ENCODE measurements around the gene MICAL2.
A peak's percentile ranks its signal among the peaks of the same experiment; 100 is the strongest.

Gene MICAL2

GRCh38 chr11:12278766-12279671, 168.6 kb downstream of the MICAL2 start:
- DNase-seq, result no peak

- no peak for DNase-seq
Observed at GRCh38 chr11:12279672-12280108, 169.3 kb downstream of the MICAL2 start.

GRCh38 chr11:12280199-12280837, 169.9 kb downstream of the MICAL2 start:
- DNase-seq, result no peak

GRCh38 chr11:12280838-12281565, 170.6 kb downstream of the MICAL2 start:
- no peak for DNase-seq

- peak; percentile 69 for DNase-seq
Observed at GRCh38 chr11:12281571-12282478, 171.4 kb downstream of the MICAL2 start.

GRCh38 chr11:12282676-12283075, 172.3 kb downstream of the MICAL2 start:
- no peak for DNase-seq

GRCh38 chr11:12284316-12285050, 174.1 kb downstream of the MICAL2 start:
- DNase-seq, result no peak

- DNase-seq, result peak; percentile 81
Observed at GRCh38 chr11:12285106-12285505, 174.7 kb downstream of the MICAL2 start.

- DNase-seq, result no peak
Observed at GRCh38 chr11:12285811-12286222, 175.4 kb downstream of the MICAL2 start.

GRCh38 chr11:12286606-12287005, 176.2 kb downstream of the MICAL2 start:
- DNase-seq, result no peak

GRCh38 chr11:12287009-12287373, 176.6 kb downstream of the MICAL2 start:
- peak; percentile 97 for DNase-seq

GRCh38 chr11:12287374-12288211, 177.2 kb downstream of the MICAL2 start:
- peak; percentile 88 for DNase-seq

- peak; percentile 89 for DNase-seq
Observed at GRCh38 chr11:12288212-12288930, 178.0 kb downstream of the MICAL2 start.

GRCh38 chr11:12288931-12289666, 178.7 kb downstream of the MICAL2 start:
- no peak for DNase-seq

- DNase-seq, result no peak
Observed at GRCh38 chr11:12289667-12290476, 179.5 kb downstream of the MICAL2 start.

GRCh38 chr11:12290477-12290922, 180.1 kb downstream of the MICAL2 start:
- no peak for DNase-seq

- DNase-seq, result no peak
Observed at GRCh38 chr11:12291313-12291712, 180.9 kb downstream of the MICAL2 start.

- DNase-seq, result no peak
Observed at GRCh38 chr11:12291766-12292165, 181.4 kb downstream of the MICAL2 start.
